ENCODE data around the gene TMIGD1. TPM values are rescaled to one million over a fixed set of nuclear protein-coding genes. Genes with fewer than 3 reads are reported as not detected.

Gene TMIGD1
- total RNA-seq, 2 experiments from 2014 or later = not detected

DNA sequence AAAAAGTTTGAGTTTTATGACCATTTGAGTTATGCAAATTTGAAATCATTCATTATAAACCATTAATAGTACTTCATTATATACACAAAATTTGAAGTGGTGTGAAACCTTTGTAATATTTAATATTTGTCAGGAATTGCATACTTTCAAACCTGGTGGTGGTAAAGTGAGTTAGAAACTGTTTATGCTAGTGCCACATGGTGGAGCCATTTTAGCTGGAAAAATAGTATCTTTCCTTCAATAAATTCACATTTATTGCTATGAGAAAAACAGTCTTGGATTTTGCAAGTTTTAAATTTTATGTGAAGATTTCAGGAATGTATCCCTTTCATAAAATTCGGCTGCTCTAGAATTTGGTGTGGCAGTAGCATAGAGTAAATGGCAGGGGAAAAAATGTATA, 34.9 kb downstream of the TMIGD1 start:
- CTCF ChIA-PET = interaction anchor here (1.3 to 1.8 kb wide), 2 partner anchors 38 to 194 kb away, joined by 3 to 6 read pairs; no protein-coding TSS in a partner anchor
- intact Hi-C loops (cut with micrococcal nuclease) = loop anchor here (1.0 kb wide), 1 partner anchor 37 kb away; no protein-coding TSS in a partner anchor
- DNase-seq = no peak
- no peaks in the 10 kb centered on the region for H3K27me3 Mint-ChIP-seq (ENCODE audit: low read depth)
- H3K27ac Mint-ChIP-seq = no peak overlapping the region
- peaks cover 7% of the 10 kb centered on the region for H3K4me1 Mint-ChIP-seq (ENCODE audit: low read depth)
- no peaks in the 10 kb centered on the region for H3K36me3 Mint-ChIP-seq (ENCODE audit: low read depth)
- no peak overlapping the region for H3K4me3 Mint-ChIP-seq
- H3K9me3 Mint-ChIP-seq = peaks cover 4% of the 10 kb centered on the region

DNA sequence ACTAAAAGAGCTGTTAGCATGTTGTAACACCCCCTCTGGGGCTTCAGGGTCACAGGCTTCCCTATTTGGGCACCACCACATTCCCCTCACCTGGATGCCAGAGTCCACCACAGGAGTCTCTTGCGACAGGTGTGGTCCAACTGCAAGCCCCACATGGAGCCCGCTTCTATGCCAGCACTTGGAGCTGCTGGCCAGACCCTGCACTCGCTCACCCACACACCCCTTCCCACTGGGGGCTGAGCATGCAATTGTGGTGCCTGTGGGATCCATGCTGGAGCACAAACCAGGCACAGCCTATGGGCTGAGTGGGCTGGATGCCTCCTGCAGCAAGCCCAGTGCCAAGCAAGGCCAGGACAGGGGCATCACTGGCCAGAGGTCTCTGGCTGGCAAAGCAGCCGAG, 36.1 kb downstream of the TMIGD1 start:
- no peaks in the 10 kb centered on the region for H3K27me3 Mint-ChIP-seq (ENCODE audit: low read depth)
- intact Hi-C loops (cut with micrococcal nuclease) = no loop called here
- H3K27ac Mint-ChIP-seq = no peak overlapping the region
- H3K9me3 Mint-ChIP-seq = peaks cover 4% of the 10 kb centered on the region
- DNase-seq = no peak
- no peak overlapping the region for H3K4me3 Mint-ChIP-seq
- peaks cover 7% of the 10 kb centered on the region for H3K4me1 Mint-ChIP-seq (ENCODE audit: low read depth)
- no peaks in the 10 kb centered on the region for H3K36me3 Mint-ChIP-seq (ENCODE audit: low read depth)
- CTCF ChIA-PET = interaction anchor here (1.8 kb wide), 1 partner anchor 39 kb away, joined by 6 read pairs; no protein-coding TSS in a partner anchor

DNA sequence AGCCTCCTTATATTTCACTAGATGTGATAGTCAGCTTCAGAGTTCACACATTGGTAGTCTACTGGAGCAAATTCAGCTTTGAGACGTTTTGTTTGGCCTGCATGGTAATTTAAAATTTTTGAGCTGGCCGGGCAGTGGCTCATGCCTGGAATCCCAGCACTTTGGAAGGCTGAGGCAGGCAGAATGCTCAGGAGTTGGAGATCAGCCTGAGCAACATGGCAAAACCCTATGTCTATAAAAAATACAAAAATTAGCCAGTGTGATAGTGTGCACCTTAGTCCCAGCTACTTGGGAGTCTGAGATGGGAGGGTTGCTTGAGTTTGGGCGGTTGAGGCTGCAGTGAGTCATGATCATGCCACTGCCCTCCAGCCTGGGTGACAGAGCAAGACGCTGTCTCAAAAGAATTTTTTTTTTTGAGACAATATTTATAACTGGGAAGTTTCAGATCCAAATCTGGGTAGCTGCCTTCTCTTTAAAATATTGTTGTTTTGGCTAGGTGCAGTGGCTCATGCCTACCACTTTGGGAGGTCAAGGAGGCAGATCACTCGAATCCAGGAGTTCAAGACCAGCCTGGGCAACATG, 37.3 kb downstream of the TMIGD1 start:
- H3K27me3 Mint-ChIP-seq (ENCODE audit: low read depth) = no peaks in the 10 kb centered on the region
- CTCF ChIA-PET = interaction anchor here (1.9 kb wide), 1 partner anchor 40 kb away, joined by 8 read pairs; no protein-coding TSS in a partner anchor
- H3K4me1 Mint-ChIP-seq (ENCODE audit: low read depth) = peaks cover 7% of the 10 kb centered on the region
- no peak overlapping the region for H3K4me3 Mint-ChIP-seq
- no peaks in the 10 kb centered on the region for H3K36me3 Mint-ChIP-seq (ENCODE audit: low read depth)
- no peak overlapping the region for H3K27ac Mint-ChIP-seq
- peaks cover 4% of the 10 kb centered on the region for H3K9me3 Mint-ChIP-seq
- intact Hi-C loops (cut with micrococcal nuclease) = no loop called here
- DNase-seq = no peak

DNA sequence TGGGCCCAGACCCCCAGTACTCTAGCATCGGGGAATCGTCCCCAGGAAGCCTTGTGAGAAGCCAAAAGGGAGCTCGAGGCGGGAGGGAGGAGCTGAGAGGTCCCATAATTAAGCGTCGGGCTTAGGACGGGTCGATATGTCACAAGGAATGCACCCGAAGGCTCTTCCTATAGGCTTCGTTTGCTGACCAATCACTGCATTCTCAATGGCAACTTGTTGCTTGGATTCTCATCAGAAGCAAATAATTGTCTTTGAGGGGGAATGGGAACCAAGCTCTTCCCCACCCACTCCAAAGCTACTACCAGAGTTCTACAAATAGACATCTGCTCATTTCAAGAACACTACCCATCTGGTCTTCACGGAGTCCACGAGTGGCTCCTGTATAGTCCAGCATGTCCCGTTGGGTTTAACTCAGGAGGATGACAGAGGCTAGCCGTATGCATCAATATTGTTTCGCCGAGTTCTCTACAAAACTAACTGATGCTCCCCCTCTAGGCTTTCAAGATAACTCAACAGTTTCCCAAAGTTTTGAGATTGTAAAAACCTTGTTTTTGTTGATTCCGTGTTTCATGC, 41.5 kb downstream of the TMIGD1 start:
- H3K9me3 Mint-ChIP-seq = no peaks in the 10 kb centered on the region
- no peak overlapping the region for H3K4me3 Mint-ChIP-seq
- no peaks in the 10 kb centered on the region for H3K27me3 Mint-ChIP-seq (ENCODE audit: low read depth)
- DNase-seq = peak; percentile 22
- CTCF ChIA-PET = interaction anchor here (0.5 to 3.2 kb wide), 8 partner anchors 10 to 185 kb away, joined by 3 to 19 read pairs (median 3); partner anchors contain the start of genes GOSR1 and TMIGD1
- H3K27ac Mint-ChIP-seq = no peak overlapping the region
- H3K36me3 Mint-ChIP-seq (ENCODE audit: low read depth) = peaks cover 8% of the 10 kb centered on the region
- H3K4me1 Mint-ChIP-seq (ENCODE audit: low read depth) = peaks cover 14% of the 10 kb centered on the region
- intact Hi-C loops (cut with micrococcal nuclease) = loop anchor here (1.0 kb wide), 2 partner anchors 32 to 185 kb away; partner anchors contain the start of gene GOSR1

DNA sequence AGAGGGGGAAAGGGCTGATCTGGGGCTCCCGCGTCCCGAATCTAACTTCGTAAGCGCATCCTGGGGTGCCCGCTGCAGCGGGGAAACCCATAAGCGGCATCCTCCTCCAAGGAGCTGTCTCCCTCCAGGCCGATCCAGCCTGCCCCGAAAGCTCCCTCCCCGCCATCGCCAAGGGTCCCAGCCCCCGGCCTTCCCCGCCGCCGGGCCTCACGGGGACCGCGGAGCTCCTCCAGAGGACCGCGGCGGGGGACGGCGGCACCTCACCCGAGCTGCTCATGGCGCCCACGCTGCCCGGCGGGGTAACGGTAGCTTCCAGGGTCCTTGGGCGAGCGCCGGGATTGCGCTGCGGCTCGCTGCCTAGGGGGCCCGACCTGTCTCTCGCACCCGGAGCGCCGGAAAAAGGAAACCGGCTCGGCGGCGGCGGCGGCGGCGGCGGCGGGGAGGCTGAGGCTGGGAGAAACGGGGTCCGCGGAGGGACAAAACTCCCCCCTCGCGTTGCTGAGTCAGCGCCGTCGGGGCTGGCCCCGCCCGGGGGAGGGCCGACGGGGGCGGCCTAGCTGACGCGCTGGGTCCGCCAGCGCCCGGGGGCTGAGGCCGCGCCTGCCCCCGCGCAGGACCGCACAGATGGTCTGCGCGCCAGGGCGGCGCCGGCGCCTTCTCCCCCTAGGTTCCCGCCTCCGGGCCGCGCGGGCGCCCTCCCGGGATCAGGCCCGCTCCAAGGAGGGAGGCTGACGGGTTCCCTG, 42.1 kb downstream of the TMIGD1 start, which contains the start of gene BLMH:
Gene BLMH, minus strand, starts transcription at position 402 of the 743 bp plus-strand sequence. Its CDS starts 125 bp downstream, at position 277.
- Mint-ChIP-seq H3K27me3 (ENCODE audit: low read depth) (no peaks in the 10 kb centered on the region), H3K4me3 (peak within 1 kb of the TSS; percentile 90), H3K27ac (peak within 1 kb of the TSS; percentile 87), H3K36me3 (ENCODE audit: low read depth) (peaks cover 12% of the 10 kb centered on the region), H3K4me1 (ENCODE audit: low read depth) (peaks cover 16% of the 10 kb centered on the region), H3K9me3 (no peaks in the 10 kb centered on the region)
- CTCF ChIA-PET = interaction anchor here (0.5 to 3.2 kb wide), 12 partner anchors 9 to 187 kb away, joined by 3 to 19 read pairs (median 4); partner anchors contain the start of genes GOSR1 and TMIGD1
- intact Hi-C loops (cut with micrococcal nuclease) = loop anchor here (1.0 to 2.0 kb wide), 6 partner anchors 33 to 186 kb away; partner anchors contain the start of genes GOSR1 and NSRP1
- peak; percentile 85 for DNase-seq

DNA sequence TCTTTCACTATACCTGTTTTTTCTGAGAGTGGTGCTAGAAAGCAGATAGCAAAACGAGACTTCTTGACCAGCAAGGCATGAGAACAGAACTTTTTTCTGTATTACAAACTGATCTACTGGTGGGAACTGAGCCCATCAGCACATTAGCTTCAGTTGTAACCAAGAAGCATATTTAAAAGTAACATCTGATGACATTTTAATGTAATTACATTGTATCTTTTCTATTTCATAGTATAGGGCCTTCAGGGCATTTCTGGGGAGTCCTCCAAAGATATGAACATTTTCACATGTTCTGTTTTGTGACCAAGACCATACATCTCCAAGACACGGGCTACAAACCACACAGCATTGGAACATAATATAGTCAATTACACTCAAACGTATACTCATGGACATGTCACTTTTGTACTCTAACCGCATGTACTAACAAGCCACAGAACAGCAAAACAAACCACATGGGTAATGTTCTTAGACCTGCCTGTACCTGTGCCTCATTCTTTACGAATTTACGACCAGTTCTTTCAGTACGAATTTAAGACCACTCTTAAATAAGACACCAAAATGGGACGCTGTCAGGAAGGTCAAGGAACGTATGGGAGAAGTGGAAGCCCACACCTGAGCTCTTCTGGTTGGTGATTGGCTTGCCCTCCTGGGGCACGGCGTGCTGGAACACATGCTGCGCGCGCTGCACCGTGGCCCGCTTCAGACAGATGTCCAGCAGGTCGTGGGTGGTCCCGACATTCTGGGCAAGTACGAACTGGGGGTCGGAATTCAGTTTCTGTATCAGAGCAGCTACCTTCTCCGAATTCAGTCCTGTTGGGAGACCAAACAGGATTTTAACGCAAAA, 42.9 kb downstream of the TMIGD1 start:
- H3K9me3 Mint-ChIP-seq = no peaks in the 10 kb centered on the region
- peak overlapping the region; percentile 87 for H3K27ac Mint-ChIP-seq
- H3K4me1 Mint-ChIP-seq (ENCODE audit: low read depth) = peaks cover 17% of the 10 kb centered on the region
- H3K36me3 Mint-ChIP-seq (ENCODE audit: low read depth) = peaks cover 18% of the 10 kb centered on the region
- intact Hi-C loops (cut with micrococcal nuclease) = loop anchor here (1.0 to 2.0 kb wide), 4 partner anchors 41 to 174 kb away; partner anchors contain the start of gene NSRP1
- DNase-seq = peak; percentile 39
- CTCF ChIA-PET = interaction anchor here (0.7 to 3.2 kb wide), 8 partner anchors 44 to 423 kb away, joined by 3 to 19 read pairs (median 4); partner anchors contain the start of genes GOSR1 and TMIGD1
- H3K4me3 Mint-ChIP-seq = peak overlapping the region; percentile 90
- no peaks in the 10 kb centered on the region for H3K27me3 Mint-ChIP-seq (ENCODE audit: low read depth)

DNA sequence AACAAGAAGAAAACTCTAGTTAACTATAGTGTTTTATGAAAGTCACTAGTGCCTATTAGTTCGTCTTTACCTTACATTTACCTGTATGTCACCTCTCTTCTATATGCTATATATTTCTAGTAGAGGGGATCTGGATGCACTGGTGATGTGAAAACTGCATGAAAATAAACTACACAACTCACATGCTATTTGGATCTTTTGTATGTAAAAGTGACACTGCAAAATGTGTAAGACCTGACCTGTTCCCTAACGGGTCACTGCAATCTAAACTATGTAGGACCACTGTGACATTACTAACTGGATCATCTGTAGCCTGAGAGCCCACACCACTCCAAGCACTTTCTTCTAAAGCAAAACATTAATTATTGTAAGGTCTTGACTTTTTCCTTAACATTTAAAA, 43.8 kb downstream of the TMIGD1 start:
- H3K27ac Mint-ChIP-seq = no peak overlapping the region
- intact Hi-C loops (cut with micrococcal nuclease) = loop anchor here (2.0 kb wide), 1 partner anchor 173 kb away; the partner anchor contains the start of gene NSRP1
- no peaks in the 10 kb centered on the region for H3K9me3 Mint-ChIP-seq
- DNase-seq = no peak
- peaks cover 17% of the 10 kb centered on the region for H3K4me1 Mint-ChIP-seq (ENCODE audit: low read depth)
- H3K4me3 Mint-ChIP-seq = peak overlapping the region; percentile 90
- CTCF ChIA-PET = interaction anchor here (1.6 to 3.2 kb wide), 2 partner anchors 47 to 51 kb away, joined by 3 to 19 read pairs; no protein-coding TSS in a partner anchor
- no peaks in the 10 kb centered on the region for H3K27me3 Mint-ChIP-seq (ENCODE audit: low read depth)
- H3K36me3 Mint-ChIP-seq (ENCODE audit: low read depth) = peaks cover 24% of the 10 kb centered on the region

DNA sequence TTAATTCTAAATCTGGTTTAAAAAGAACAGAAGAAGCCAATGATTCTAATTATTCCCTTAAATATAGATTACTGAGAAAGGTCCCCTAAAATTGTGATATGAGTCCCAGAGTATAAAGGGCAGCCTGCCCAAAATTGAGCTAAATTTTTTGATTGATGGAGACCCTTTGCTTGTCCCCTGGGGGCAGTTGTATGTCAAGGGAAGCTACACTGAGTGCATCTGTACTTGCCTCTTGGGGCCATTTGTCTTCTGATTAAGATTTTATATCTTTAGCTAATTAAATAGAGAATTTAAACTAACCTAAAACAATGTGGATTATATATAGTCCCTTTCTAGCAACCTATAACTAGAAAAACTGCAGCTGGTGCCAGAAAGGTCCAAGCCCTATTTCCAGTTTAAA, 54.7 kb downstream of the TMIGD1 start:
- intact Hi-C loops (cut with micrococcal nuclease) = no loop called here
- no peaks in the 10 kb centered on the region for H3K4me1 Mint-ChIP-seq (ENCODE audit: low read depth)
- H3K36me3 Mint-ChIP-seq (ENCODE audit: low read depth) = peaks cover 32% of the 10 kb centered on the region

DNA sequence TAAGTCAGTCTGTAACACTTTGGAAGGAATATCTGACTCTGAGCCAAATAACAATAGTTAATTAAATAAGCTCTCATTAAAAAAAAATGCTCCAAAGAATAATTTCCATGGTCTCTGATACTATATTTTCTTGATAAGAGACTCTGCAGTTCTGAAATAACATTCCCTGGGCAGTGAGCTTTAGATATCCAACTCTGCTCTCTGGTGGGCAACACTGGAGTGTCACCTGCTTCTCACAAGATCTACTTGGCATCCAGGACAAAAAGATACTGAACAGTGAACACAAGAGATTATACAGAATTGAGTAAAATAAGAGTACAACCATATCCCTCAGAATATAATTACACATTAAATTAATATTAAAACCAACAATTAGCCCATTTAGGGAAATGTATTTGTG, 55.8 kb downstream of the TMIGD1 start:
- H3K9me3 Mint-ChIP-seq = no peaks in the 10 kb centered on the region

More for the DNA sequence above, 54.7 kb downstream of the TMIGD1 start:
- CTCF ChIA-PET = interaction anchor here (0.6 to 1.3 kb wide), 5 partner anchors 56 to 293 kb away, joined by 3 to 4 read pairs (median 3); no protein-coding TSS in a partner anchor
- DNase-seq = no peak
- Mint-ChIP-seq H3K27me3 (ENCODE audit: low read depth) (no peaks in the 10 kb centered on the region), H3K4me3 (no peak overlapping the region), H3K27ac (no peak overlapping the region), H3K9me3 (no peaks in the 10 kb centered on the region)

DNA sequence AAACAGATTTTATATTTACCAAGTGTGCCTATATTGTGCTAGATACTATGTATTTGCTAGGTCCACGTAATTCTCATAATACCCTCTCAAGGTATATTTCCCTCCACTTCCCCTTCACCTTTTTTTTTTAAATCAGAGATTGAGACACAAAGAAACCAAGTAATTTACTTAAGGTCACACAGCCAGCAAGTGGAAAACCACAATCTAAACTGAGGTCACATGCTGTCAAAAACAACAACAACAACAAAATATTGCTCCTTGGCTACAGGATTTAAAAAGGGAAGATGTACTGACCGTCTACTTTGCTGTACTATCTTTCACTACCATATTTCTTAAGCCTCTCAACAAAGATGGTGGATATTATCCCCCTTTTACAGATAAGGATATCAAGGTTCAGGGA, 57.9 kb downstream of the TMIGD1 start:
- no peak for DNase-seq
- Mint-ChIP-seq H3K27ac (no peak overlapping the region), H3K27me3 (ENCODE audit: low read depth) (no peaks in the 10 kb centered on the region), H3K9me3 (no peaks in the 10 kb centered on the region), H3K36me3 (ENCODE audit: low read depth) (peaks cover 47% of the 10 kb centered on the region), H3K4me3 (no peak overlapping the region), H3K4me1 (ENCODE audit: low read depth) (no peaks in the 10 kb centered on the region)
- intact Hi-C loops (cut with micrococcal nuclease) = no loop called here
- CTCF ChIA-PET = no interaction called here

More for the DNA sequence above, 55.8 kb downstream of the TMIGD1 start:
- CTCF ChIA-PET = interaction anchor here (0.7 to 1.1 kb wide), 3 partner anchors 8 to 173 kb away, joined by 3 to 5 read pairs (median 4); no protein-coding TSS in a partner anchor
- Mint-ChIP-seq H3K36me3 (ENCODE audit: low read depth) (peaks cover 35% of the 10 kb centered on the region), H3K27ac (no peak overlapping the region), H3K27me3 (ENCODE audit: low read depth) (no peaks in the 10 kb centered on the region), H3K4me1 (ENCODE audit: low read depth) (no peaks in the 10 kb centered on the region), H3K4me3 (no peak overlapping the region)
- intact Hi-C loops (cut with micrococcal nuclease) = no loop called here
- DNase-seq = no peak

DNA sequence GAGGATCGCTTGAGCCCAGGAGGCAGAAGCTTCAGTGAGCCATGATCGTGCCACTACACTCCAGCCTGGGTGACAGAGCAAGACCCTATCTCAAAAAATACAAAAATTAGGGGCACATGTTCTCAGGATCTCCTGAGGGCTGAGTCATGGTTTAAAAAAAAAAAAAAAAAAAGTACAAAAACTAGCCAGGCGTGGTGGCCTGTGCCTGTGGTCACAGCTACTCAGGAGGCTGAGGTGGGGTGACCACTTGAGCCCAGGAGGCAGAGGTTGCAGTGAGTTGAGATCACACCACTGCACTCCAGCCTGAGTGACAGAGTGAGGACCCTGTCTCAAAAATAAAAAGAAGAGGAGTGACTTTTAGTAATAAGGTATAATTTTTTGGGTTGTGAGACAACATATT, 59.0 kb downstream of the TMIGD1 start:
- no peak overlapping the region for H3K27ac Mint-ChIP-seq
- DNase-seq = no peak
- H3K36me3 Mint-ChIP-seq (ENCODE audit: low read depth) = peaks cover 48% of the 10 kb centered on the region
- no peaks in the 10 kb centered on the region for H3K27me3 Mint-ChIP-seq (ENCODE audit: low read depth)
- CTCF ChIA-PET = interaction anchor here (0.7 kb wide), 1 partner anchor 207 kb away, joined by 5 read pairs; no protein-coding TSS in a partner anchor
- H3K4me1 Mint-ChIP-seq (ENCODE audit: low read depth) = no peaks in the 10 kb centered on the region
- intact Hi-C loops (cut with micrococcal nuclease) = no loop called here
- no peaks in the 10 kb centered on the region for H3K9me3 Mint-ChIP-seq
- H3K4me3 Mint-ChIP-seq = no peak overlapping the region

All from activated naive CD4-positive, alpha-beta T cell treated with anti-CD3 and anti-CD28 coated beads for 36 hours (primary cell).